Right lobe of liver (tissue), 4 donors: ENCODE data around the gene ZNF280D.

Experiments
- POLR2A ChIP-seq: fragments of 450-650 bp; IDR thresholded peaks from one replicate; pipeline ENCODE4 v1.6.1; 2017; ENCODE audit warnings: antibody characterized with exemption, mild to moderate bottlenecking
- TF ChIP-seq, protein P1 (sequence below), 4 donors: fragments of 200-600 bp in 3 of 4; fragments of 450-650 bp in 1 of 4; IDR thresholded peaks; one replicate each; pipeline versions ENCODE4 v1.5.1 to v1.8.0; 2016 to 2022; ENCODE audit warnings: antibody characterized with exemption in 4 of 4, mild to moderate bottlenecking in 2 of 4
- donor health status: DM: no; HTN: no; CAD: no.
- donor health status: DM: no; HTN: no; CAD: no.
- donor health status: DM: no; HTN: yes; CAD: no.

DNA sequence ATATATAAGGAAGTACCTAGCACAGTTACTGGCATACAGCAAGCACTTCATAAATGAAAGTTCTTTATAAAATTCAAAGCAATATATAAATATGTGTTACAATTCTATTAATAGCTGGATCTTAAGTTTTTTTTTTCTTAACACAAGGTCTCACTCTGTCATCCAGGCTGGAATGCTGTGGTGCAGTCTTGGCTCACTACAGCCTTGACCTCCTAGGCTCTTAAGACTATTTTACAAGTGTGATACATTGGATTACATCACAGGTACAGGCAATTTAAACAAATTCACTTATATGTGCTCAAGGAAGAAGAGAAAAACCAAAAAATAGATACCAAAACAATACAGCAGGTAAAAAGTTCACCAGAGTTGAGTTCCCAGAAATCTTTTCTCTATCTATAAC is 60.6 kb downstream of the ZNF280D start:
- TF ChIP-seq, protein P1, sequence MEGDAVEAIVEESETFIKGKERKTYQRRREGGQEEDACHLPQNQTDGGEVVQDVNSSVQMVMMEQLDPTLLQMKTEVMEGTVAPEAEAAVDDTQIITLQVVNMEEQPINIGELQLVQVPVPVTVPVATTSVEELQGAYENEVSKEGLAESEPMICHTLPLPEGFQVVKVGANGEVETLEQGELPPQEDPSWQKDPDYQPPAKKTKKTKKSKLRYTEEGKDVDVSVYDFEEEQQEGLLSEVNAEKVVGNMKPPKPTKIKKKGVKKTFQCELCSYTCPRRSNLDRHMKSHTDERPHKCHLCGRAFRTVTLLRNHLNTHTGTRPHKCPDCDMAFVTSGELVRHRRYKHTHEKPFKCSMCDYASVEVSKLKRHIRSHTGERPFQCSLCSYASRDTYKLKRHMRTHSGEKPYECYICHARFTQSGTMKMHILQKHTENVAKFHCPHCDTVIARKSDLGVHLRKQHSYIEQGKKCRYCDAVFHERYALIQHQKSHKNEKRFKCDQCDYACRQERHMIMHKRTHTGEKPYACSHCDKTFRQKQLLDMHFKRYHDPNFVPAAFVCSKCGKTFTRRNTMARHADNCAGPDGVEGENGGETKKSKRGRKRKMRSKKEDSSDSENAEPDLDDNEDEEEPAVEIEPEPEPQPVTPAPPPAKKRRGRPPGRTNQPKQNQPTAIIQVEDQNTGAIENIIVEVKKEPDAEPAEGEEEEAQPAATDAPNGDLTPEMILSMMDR (IDR thresholded peaks at IDR 0.05), result no peak
- no peak for TF ChIP-seq POLR2A
